Left lung (tissue), 10 donors: ENCODE data around the gene MGAT5. TPM values are rescaled to one million over a fixed set of nuclear protein-coding genes. Genes with fewer than 3 reads are reported as not detected.

Experiments used
- ATAC-seq: fragments of 200-7000 bp; cut with Tn5 transposase; one replicate; pipeline ENCODE4 v1.9.1; 2020; ENCODE audit warnings: moderate library complexity
- DNase-seq, 4 donors: peaks; one replicate each; pipeline ENCODE4 v3.0.0-alpha.2; 2013 to 2020
- H3K27ac ChIP-seq, 2 donors: fragments of 200-600 bp; sonication (generic) in 1 of 2; one replicate each; pipeline versions ENCODE4 v1.5.0 to v1.8.0; 2020 to 2021
- H3K27me3 ChIP-seq, 2 donors: fragments of 200-600 bp; sonication (generic) in 1 of 2; one replicate each; pipeline versions ENCODE4 v1.5.0 to v1.8.0; 2020 to 2021
- H3K36me3 ChIP-seq, 2 donors: fragments of 200-600 bp; sonication (generic) in 1 of 2; one replicate each; pipeline versions ENCODE4 v1.5.0 to v1.8.0; 2020 to 2021
- H3K4me1 ChIP-seq, 2 donors: fragments of 200-600 bp; one replicate each; pipeline ENCODE4 v1.8.0; 2021
- H3K4me3 ChIP-seq, 2 donors: fragments of 200-600 bp; sonication (generic) in 1 of 2; one replicate each; pipeline versions ENCODE4 v1.5.0 to v1.8.0; 2020 to 2021; ENCODE audit warnings: mild to moderate bottlenecking in 1 of 2
- H3K9me3 ChIP-seq, 2 donors: fragments of 200-600 bp; sonication (generic) in 1 of 2; one replicate each; pipeline versions ENCODE4 v1.5.0 to v1.8.0; 2020 to 2021
- CTCF ChIP-seq, 2 donors: fragments of 200-600 bp; sonication (generic) in 1 of 2; IDR thresholded peaks; one replicate each; pipeline versions ENCODE4 v1.5.0 to v1.8.0; 2021; ENCODE audit warnings: antibody characterized with exemption in 2 of 2
- intact Hi-C, 2 donors: fragments of 100-400 bp; cut with DNase I; formaldehyde crosslinking; loops; one replicate each; pipeline versions ENCODE4 v1.11.2 to v1.14.2; 2022
- polyA plus RNA-seq, 6 donors: library from polyadenylated mRNA; unstranded; fragments of 120-200 nt; gene quantifications; one replicate each; pipeline ENCODE4 v1.2.1, GENCODE V29; 2013; ENCODE audit not compliant: insufficient read length in 6 of 6
- total RNA-seq, 2 donors: library from RNA; stranded (reverse); fragmentation: NEBNext Ultra II Directional; extraction: Animal tissue kit (Norgen Biotek cat#: 25700); gene quantifications; one replicate each; pipeline ENCODE4 v1.2.1, GENCODE V29; 2021
- donor health status: DM: no; HTN: yes; CAD: no.
- donor health status: DM: no; HTN: no; CAD: no.

Gene MGAT5
- total and polyA plus RNA-seq, 8 donors = 24.5 to 57.0 (median 28.1) TPM

- DNase-seq (no peak), ATAC-seq (no peak)
- no peaks in the 10 kb centered on the region for H3K36me3 ChIP-seq
- H3K9me3 ChIP-seq = no peaks in the 10 kb centered on the region
- H3K4me3 ChIP-seq = no peak overlapping the region
- H3K27ac ChIP-seq = no peak overlapping the region
- no peak for TF ChIP-seq CTCF (IDR thresholded peaks at IDR 0.05)
- intact Hi-C loops = no loop called here
- H3K4me1 ChIP-seq = peaks cover 10 to 48% of the 10 kb centered on the region in 2 donors
- H3K27me3 ChIP-seq = no peaks in the 10 kb centered on the region
Observed at GRCh38 chr2:134296301-134296700, 42.4 kb downstream of the MGAT5 start.

DNA sequence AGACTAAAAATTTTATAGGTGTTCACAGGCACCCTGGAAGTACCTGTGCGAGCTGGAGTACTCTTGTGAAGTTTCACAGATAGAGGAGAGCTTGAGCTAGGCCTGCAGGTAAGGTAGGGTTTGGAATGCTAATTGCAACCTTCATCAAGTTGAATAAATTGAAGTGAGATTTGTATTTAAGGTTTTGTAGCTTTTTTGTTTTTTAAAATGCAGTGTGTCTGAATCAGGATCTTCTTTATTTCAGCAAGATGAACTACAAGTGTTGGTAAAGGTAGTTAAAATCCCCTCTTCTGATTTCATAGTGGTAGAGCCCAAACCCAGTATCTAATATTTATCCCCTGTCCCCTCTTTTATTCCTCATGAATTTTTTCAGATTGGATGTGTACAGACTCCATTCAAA lies 45.5 kb downstream of the MGAT5 start:
- Histone ChIP-seq H3K27ac (no peak overlapping the region), H3K4me3 (no peak overlapping the region), H3K9me3 (no peaks in the 10 kb centered on the region), H3K4me1 (peaks cover 12 to 40% of the 10 kb centered on the region in 2 donors), H3K36me3 (no peaks in the 10 kb centered on the region), H3K27me3 (no peaks in the 10 kb centered on the region)
- intact Hi-C loops = no loop called here
- ATAC-seq = no peak
- DNase-seq = no peak
- TF ChIP-seq CTCF (IDR thresholded peaks at IDR 0.05) = no peak

DNA sequence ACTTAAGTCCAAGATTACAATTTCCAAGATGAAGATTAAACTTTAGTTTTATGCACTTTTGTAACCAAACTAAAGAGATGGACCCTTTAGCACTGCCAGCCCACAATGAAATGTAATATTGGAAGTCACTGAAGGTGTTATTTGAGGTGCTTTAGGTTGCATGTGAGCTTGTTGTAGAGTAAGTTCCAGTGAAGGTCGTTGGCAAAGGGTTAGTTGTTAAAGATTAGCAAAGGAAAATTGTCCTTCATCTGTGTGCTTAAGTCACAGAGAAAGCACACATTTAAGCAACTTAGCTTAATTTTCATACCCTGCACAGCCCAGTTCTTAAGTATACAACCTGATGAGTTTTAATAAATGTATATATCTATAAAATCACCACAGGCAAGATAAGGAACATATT lies 46.7 kb downstream of the MGAT5 start:
- H3K27ac ChIP-seq = no peak overlapping the region
- H3K27me3 ChIP-seq = no peaks in the 10 kb centered on the region
- no peak for TF ChIP-seq CTCF (IDR thresholded peaks at IDR 0.05)
- intact Hi-C loops = no loop called here
- no peaks in the 10 kb centered on the region for H3K36me3 ChIP-seq
- no peak overlapping the region for H3K4me3 ChIP-seq
- no peak for DNase-seq
- peaks cover 8 to 29% of the 10 kb centered on the region in 2 donors for H3K4me1 ChIP-seq
- no peak for ATAC-seq
- no peaks in the 10 kb centered on the region for H3K9me3 ChIP-seq

DNA sequence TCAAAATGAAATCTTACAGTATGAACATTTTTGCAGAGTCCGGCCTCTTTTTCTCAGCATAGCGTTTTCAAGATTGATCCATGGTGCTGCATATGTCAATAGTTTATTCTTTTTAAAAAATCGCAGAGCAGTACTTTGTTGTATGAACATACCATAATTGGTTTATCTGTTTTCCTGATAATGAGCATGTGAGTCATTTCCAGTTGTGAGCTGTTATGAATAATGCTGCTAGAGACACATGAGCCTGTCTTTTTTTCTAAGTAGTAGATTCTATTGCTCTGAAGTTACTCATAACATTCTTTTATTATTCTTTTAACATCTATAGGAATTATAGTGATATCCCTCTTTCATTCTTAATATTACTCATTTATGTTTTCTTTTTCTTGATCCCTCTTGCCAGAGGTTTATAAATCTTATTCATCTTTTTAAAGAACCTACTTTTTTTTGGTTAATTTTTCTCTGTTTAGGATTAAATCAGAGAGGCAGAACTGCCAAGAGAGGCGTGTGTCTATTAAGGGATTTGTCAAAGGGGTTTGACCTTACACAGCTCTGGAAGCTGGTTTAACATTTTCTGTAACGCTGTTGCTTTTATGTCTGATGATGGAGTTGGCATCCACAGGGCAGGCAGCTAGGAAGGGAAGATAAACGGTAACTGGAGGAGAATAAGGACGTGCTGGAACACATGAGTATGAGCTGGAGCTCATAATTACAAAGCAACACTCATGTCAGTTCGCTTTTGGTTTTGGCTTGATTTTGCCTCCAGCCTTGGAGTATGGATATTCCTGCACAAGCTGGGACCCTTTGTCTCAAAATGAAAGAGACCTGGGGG lies 47.4 kb downstream of the MGAT5 start:
- H3K27me3 ChIP-seq = no peaks in the 10 kb centered on the region
- peak overlapping the region in 1 of 2 donors; percentile 5 for H3K27ac ChIP-seq
- intact Hi-C loops = no loop called here
- ATAC-seq (peak; percentile 52), DNase-seq (no peak)
- H3K4me1 ChIP-seq = peaks cover 4 to 21% of the 10 kb centered on the region in 2 donors
- no peaks in the 10 kb centered on the region for H3K36me3 ChIP-seq
- TF ChIP-seq CTCF (IDR thresholded peaks at IDR 0.05) = no peak
- H3K9me3 ChIP-seq = no peaks in the 10 kb centered on the region
- H3K4me3 ChIP-seq = no peak overlapping the region

GRCh38 chr2:134301928-134302260 lies 48.0 kb downstream of the MGAT5 start:
- no peak overlapping the region for H3K4me3 ChIP-seq
- H3K4me1 ChIP-seq = peaks cover 4 to 17% of the 10 kb centered on the region in 2 donors
- intact Hi-C loops = no loop called here
- no peak overlapping the region for H3K27ac ChIP-seq
- ATAC-seq (no peak), DNase-seq (peak in 1 of 4 donors; percentile 15)
- no peaks in the 10 kb centered on the region for H3K36me3 ChIP-seq
- TF ChIP-seq CTCF (IDR thresholded peaks at IDR 0.05) = no peak
- no peaks in the 10 kb centered on the region for H3K27me3 ChIP-seq
- no peaks in the 10 kb centered on the region for H3K9me3 ChIP-seq
